HL-60/S4 (cell line): Measurements from ENCODE around the gene ZYX.
"Not testable (repeated sequence)": the region's sequence is repeated elsewhere in the genome, so short reads cannot be mapped to it uniquely, and the experiment has no call there.

Source experiments
- in situ Hi-C: fragments of 300-500 bp; cut with MboI; formaldehyde crosslinking; loops from 2 replicates; pipeline ENCODE4 v1.14.3; 2022; ENCODE audit warnings: low sequenced_read_pairs

Gene ZYX

GRCh38 chr7:143416565-143417149 lies 35.5 kb downstream of the ZYX start:
- in situ Hi-C loops = no loop called here

GRCh38 chr7:143417734-143418383 lies 36.7 kb downstream of the ZYX start:
- in situ Hi-C loops = no loop called here

- in situ Hi-C loops = no loop called here
Observed at GRCh38 chr7:143418681-143419458, 37.7 kb downstream of the ZYX start.

GRCh38 chr7:143419880-143420279 lies 38.7 kb downstream of the ZYX start:
- in situ Hi-C loops = no loop called here

- in situ Hi-C loops = not testable (repeated sequence)
Observed at GRCh38 chr7:143420624-143421023, 39.5 kb downstream of the ZYX start.

GRCh38 chr7:143422033-143422432 lies 40.9 kb downstream of the ZYX start:
- in situ Hi-C loops = no loop called here

GRCh38 chr7:143424476-143424875 lies 43.3 kb downstream of the ZYX start:
- in situ Hi-C loops = not testable (repeated sequence)

- in situ Hi-C loops = no loop called here
Observed at GRCh38 chr7:143426479-143427142, 45.5 kb downstream of the ZYX start.

- in situ Hi-C loops = no loop called here
Observed at GRCh38 chr7:143429770-143430698, 48.9 kb downstream of the ZYX start.

GRCh38 chr7:143431109-143431508 lies 50.0 kb downstream of the ZYX start:
- in situ Hi-C loops = no loop called here

- in situ Hi-C loops = no loop called here
Observed at GRCh38 chr7:143433759-143434158, 52.6 kb downstream of the ZYX start.

GRCh38 chr7:143434660-143435059 lies 53.5 kb downstream of the ZYX start:
- in situ Hi-C loops = no loop called here

GRCh38 chr7:143435266-143435665 lies 54.1 kb downstream of the ZYX start:
- in situ Hi-C loops = no loop called here

- in situ Hi-C loops = no loop called here
Observed at GRCh38 chr7:143436325-143436946, 55.3 kb downstream of the ZYX start.

- in situ Hi-C loops = no loop called here
Observed at GRCh38 chr7:143437578-143437977, 56.4 kb downstream of the ZYX start.

GRCh38 chr7:143439866-143440265 lies 58.7 kb downstream of the ZYX start:
- in situ Hi-C loops = no loop called here
